Stimulated activated CD8-positive, alpha-beta memory T cell treated with anti-CD3 and anti-CD28 coated beads, Interleukin-12 subunit alpha, Interleukin-12 subunit beta, amount 100 ng/mL, for 4 hours (primary cell): ENCODE data around the gene KLHL4.
"Not testable (repeated sequence)": the region's sequence is repeated elsewhere in the genome, so short reads cannot be mapped to it uniquely, and the experiment has no call there.

ENCODE experiments used
- DNase-seq: peaks from one replicate; pipeline ENCODE4 v3.0.0-alpha.2; 2020; ENCODE audit warnings: low read depth

Gene KLHL4

DNA sequence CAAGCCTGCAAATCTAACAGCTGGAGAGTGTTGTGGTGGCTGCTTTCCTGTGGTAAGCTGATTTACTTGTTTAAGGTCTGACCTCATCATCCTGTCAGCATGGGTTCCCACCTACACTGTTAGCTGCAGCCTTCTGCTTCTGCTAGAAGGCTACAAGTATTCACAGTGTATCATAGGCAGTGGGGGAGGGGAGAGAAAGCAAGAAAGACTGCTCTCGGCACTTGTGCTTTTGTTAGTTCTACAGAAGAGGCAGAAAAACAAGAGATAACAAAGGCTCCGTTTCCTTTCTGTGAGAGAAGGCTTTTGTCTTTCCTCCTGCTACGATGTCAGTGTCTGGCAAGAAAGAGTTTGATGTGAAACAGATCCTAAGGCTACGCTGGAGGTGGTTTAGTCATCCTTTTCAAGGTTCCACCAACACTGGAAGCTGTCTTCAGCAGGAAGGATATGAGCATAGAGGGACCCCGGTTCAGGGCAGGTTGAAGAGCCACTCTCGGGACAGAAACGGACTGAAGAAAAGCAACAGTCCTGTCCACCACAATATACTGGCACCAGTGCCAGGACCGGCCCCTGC, at the start of gene KLHL4:
KLHL4 (plus strand) TSS at position 232 of the 571 bp plus-strand sequence; CDS start at position 324, 92 bp downstream.
- no peak for DNase-seq

DNA sequence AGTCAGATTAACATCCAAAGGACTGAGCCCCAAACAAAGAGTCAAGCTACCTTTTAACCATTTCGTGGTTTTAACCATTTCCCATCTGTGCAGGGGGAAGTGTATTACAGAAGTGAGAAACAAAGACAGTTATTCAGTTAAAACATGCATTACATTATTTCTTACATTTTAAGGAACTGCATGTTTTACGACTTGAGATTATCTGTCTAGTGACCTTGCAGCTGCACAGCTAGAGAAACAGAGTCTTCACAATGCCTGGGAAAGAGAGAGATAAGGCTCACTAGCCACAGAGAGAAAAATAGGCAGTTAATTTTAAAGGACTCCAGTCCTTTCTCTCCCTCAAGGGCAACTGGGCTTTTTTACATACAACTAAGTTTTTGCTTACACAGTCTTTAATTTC, 48.7 kb upstream of the KLHL4 start:
- no peak for DNase-seq

- DNase-seq, result no peak
These were observed 41.8 kb upstream of the KLHL4 start for GRCh38 chrX:87475793-87476192.

GRCh38 chrX:87478703-87479102, 38.9 kb upstream of the KLHL4 start:
- DNase-seq, result not testable (repeated sequence)

- DNase-seq, result no peak
These were observed 28.5 kb upstream of the KLHL4 start for GRCh38 chrX:87489071-87489470.

- DNase-seq, result no peak
These were observed 1.8 kb upstream of the KLHL4 start for GRCh38 chrX:87515836-87516235.

DNA sequence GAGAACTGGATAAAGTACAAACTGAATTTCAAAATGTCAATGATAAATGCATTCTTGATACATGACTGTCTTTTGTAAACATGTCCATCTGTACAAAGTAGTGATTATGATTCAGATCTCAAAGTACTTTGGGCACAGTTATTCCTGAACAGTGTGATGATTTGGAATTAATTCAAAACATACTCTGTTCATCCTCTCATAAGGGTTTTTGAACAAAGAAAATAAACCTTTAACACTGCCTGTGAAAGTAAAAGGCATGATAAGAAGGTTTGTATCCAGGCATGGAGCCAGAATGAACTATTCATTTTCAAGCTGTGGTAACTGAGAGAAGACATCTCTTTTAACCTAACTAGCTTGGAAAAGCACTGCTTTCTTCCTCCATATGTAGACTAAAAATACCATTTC, 883 bp upstream of the KLHL4 start:
- no peak for DNase-seq

- no peak for DNase-seq
These were observed 902 bp downstream of the KLHL4 start for GRCh38 chrX:87518504-87518903.

DNA sequence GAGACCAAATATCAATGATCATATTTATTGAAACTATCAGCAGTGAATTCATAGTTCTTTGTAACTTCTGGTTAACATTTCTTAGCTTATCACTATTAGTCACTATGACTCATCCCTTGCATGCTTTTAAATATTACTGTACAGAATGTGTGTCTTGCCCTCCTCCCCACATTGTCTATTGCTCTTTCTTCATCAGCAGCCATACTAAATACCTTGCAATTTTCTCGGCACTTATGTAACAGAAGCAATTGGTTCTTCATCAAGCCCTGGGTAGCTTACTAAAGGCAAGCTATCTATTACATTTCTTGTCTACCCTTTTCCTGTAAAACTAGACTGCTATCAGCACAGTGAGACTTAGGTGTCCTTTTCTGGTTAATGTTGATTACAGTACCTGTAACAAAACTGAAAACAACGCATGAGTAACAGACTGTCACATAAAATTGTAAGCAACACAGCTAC, 8.2 kb downstream of the KLHL4 start:
- no peak for DNase-seq

- DNase-seq, result no peak
These were observed 8.7 kb downstream of the KLHL4 start for GRCh38 chrX:87526281-87526680.

GRCh38 chrX:87528487-87528886, 10.9 kb downstream of the KLHL4 start:
- DNase-seq, result no peak

- no peak for DNase-seq
These were observed 54.4 kb downstream of the KLHL4 start for GRCh38 chrX:87571964-87572363.

DNA sequence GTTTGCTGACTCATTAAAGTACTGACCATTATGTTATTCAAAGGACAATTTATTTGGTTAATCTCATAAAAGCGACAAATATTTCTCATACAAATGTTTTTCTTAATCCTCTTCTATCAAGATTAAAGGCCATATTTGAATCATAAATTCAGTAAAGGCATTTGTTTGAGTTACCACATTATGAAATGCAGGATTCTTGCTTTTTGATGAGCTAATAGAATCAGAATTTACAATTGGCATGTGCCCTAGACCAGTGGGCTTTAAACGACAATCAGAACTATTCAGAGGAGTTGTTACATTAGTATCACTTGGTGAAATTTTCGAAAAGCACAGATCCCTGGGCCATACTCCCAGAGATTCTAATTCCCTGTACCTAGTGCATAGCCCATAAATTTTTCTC, 55.3 kb downstream of the KLHL4 start:
- no peak for DNase-seq

DNA sequence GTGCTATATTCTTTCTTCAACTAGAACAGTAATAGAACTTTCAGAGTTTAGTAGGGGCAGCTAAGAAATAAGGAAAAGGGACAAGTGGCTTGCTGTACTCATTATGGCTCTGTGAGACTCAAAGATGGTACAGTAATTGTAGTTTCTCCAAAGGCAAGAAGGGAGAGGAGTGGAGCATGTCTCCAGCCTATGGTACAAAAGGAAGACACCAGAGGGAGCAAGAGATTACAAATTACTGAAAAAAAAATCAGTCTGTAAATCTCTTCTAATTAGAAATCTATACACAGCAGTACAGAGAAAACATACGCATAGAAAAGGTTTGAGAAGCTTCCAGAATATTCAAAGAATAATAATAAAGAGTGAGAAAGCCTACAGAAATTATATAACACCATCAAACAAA, 61.4 kb downstream of the KLHL4 start:
- no peak for DNase-seq

- DNase-seq, result no peak
These were observed 63.3 kb downstream of the KLHL4 start for GRCh38 chrX:87580862-87581261.

DNA sequence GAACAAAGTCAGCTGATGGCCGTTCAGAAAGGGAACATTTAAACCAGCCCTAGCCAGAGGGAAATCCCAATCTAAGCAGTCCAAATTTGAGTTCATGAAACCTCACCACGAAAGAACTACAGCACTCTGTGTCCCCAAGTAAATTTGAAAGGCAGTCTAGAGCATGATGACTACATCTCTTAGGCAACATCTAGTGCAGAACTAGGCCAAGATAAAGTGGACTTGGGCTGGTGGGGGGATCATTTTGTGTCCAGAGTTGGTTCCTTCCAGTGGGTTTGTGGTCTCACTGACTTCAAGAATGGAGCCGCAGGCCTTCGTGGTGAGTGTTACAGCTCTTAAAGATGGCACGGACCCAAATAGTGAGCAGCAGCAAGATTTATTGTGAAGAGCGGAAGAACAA, 64.9 kb downstream of the KLHL4 start:
- no peak for DNase-seq

DNA sequence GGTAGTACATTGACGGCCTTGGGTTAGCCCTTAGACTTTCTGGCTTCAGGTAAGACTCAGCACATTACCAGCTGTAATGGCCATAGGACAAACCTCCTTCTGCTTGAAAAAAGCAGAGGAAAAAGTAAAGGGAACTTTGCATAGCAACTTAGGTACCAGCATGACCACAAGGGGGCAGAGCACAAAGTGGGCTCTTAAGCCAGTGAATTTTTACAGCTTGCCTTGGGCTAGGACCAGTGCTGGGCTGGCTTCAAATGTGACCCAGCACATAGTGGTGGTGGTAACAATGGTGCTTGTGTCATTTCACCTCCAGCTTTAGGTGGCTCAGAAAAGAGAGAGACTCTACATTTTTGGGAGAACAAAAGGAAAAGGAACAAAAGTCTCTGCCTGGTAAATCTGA, 66.1 kb downstream of the KLHL4 start:
- DNase-seq, result no peak

DNA sequence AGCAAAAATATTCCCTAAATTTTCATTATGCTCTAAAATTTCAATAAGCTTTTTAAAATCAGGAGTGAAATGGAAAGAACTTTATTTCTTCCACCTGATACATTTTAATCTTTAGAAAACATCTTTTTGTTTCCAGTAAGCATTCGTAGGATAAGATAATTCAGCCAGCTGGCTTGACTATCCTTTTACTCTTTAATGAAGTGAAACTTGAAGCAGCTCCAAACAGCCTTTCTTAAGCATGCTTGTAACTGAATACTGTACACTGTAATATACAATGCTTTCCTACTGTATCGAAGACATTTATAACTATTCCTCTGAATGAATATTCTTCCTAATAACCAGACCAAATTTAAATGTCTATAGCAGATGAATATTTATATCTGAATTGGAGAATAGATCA, 98.8 kb downstream of the KLHL4 start:
- DNase-seq, result no peak

- no peak for DNase-seq
These were observed 104.1 kb downstream of the KLHL4 start for GRCh38 chrX:87621697-87622096.

DNA sequence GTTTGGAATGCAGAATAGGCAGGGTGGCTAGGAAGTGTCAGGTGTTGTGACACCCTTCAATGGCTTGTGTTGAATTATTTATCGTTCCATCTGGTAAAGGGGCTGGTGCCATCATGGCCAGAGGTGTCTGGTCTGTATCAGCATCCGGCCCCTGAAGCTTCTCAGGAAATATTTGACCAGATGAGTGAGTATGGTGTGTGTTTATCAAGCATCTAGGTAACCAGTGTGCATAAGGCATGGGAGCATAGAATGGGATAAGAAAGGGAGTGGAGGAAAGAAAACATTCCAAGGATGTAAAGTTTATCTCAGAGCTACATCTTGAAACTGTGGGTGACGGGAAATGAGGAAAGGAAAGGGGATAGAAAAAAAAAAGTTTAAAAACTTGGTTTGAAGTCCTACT, 109.4 kb downstream of the KLHL4 start:
- DNase-seq, result no peak

- DNase-seq, result no peak
These were observed 116.8 kb downstream of the KLHL4 start for GRCh38 chrX:87634361-87634760.

- DNase-seq, result no peak
These were observed 118.9 kb downstream of the KLHL4 start for GRCh38 chrX:87636533-87636932.

- not testable (repeated sequence) for DNase-seq
These were observed 123.8 kb downstream of the KLHL4 start for GRCh38 chrX:87641439-87641838.

- no peak for DNase-seq
These were observed 144.2 kb downstream of the KLHL4 start for GRCh38 chrX:87661761-87662160.

- no peak for DNase-seq
These were observed 145.8 kb downstream of the KLHL4 start for GRCh38 chrX:87663421-87663820.
